Loucy (cell line): Measurements from ENCODE around the gene CCL11.

Source experiments
- EZH2phosphoT487 ChIP-seq: fragments of 200-600 bp; IDR thresholded peaks from 2 replicates; pipeline ENCODE4 v1.6.1; 2018; ENCODE audit warnings: antibody characterized with exemption, mild to moderate bottlenecking, moderate library complexity, borderline replicate concordance
- TF ChIP-seq, protein P1 (sequence below): fragments of 200-600 bp; sonication (generic); conservative IDR thresholded peaks from 2 replicates; pipeline ENCODE4 v1.5.1; 2014; ENCODE audit warnings: mild to moderate bottlenecking, antibody characterized with exemption, low read length

DNA sequence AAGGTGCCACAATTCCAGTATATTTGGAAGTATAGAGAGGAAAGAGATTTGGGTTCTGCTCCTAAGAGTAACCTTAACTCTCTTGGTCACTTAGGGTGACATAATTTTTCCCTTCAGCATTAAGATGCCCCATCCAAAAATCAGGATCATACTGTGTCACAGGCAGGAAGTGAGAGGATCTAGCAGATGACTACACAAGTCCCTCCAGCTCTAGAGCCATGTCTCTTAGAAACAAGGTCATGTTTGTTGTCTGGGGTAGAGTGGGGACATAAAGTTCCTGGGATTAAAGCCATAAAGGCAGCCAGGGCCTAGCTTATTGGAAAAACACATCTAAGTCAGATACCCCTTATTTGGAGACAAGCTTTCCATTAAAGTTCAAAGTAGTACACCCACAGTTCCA lies 36.4 kb downstream of the CCL11 start:
- TF ChIP-seq, protein P1, sequence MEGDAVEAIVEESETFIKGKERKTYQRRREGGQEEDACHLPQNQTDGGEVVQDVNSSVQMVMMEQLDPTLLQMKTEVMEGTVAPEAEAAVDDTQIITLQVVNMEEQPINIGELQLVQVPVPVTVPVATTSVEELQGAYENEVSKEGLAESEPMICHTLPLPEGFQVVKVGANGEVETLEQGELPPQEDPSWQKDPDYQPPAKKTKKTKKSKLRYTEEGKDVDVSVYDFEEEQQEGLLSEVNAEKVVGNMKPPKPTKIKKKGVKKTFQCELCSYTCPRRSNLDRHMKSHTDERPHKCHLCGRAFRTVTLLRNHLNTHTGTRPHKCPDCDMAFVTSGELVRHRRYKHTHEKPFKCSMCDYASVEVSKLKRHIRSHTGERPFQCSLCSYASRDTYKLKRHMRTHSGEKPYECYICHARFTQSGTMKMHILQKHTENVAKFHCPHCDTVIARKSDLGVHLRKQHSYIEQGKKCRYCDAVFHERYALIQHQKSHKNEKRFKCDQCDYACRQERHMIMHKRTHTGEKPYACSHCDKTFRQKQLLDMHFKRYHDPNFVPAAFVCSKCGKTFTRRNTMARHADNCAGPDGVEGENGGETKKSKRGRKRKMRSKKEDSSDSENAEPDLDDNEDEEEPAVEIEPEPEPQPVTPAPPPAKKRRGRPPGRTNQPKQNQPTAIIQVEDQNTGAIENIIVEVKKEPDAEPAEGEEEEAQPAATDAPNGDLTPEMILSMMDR, result no peak
- TF ChIP-seq EZH2phosphoT487, result no peak
